KG1 (cell line): ENCODE measurements around the gene OR13C8.

ENCODE experiments used
- DNase-seq: peaks from one replicate; lab custom pipeline; 2025; lab: John Stamatoyannopoulos, UW

Gene OR13C8

DNA sequence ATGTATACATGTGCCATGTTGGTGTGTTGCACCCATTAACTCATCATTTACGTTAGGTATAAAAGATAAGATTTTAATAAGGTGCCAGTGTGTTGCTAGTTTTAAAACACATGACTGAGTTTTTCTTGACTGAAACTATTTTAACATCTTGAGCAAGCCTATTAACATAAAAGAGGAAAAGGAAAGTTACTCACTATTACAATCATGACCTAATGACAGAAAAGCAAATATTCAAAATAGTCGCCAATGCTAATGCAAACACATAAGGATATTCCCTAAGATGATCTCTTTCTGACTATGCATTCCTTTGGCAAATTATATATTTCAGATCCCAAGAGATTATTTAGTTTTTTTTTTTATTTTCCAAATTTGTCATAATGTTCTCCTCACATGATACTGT, 42.2 kb downstream of the OR13C8 start:
- no peak for DNase-seq

- DNase-seq = no peak
Measured at GRCh38 chr9:104617418-104617817, 48.5 kb downstream of the OR13C8 start.

GRCh38 chr9:104618104-104618503, 49.1 kb downstream of the OR13C8 start, which contains the start of gene OR13C9:
Gene OR13C9 (minus strand): TSS chr9:104618204. CDS start chr9:104618204, 0 bp downstream.
- DNase-seq = no peak
